H1 (cell line): ENCODE results near the gene VRK2. TPM values are rescaled to one million over a fixed set of nuclear protein-coding genes. Genes with fewer than 3 reads are reported as not detected.

Experiments used
- CTCF ChIA-PET: fragments of 300-600 bp; sonication (Branson Sonifier 250); formaldehyde crosslinking; loops from one replicate; lab custom pipeline; 2021; ENCODE audit not compliant: partially characterized antibody; lab: Charles Lee
- POLR2A ChIA-PET: fragments of 300-600 bp; sonication (Branson Sonifier 250); formaldehyde crosslinking; loops from one replicate; lab custom pipeline; 2021; ENCODE audit warnings: inconsistent platforms; ENCODE audit not compliant: partially characterized antibody; lab: Charles Lee
- DNase-seq, 2 experiments: peaks; one replicate each; pipeline versions ENCODE4 v3.0.0 to v3.0.0-alpha.2; 2010 to 2022; ENCODE audit warnings: low spot score in 2 of 2, low read depth in 1 of 2, mixed read lengths in 1 of 2
- FAIRE-seq: peaks from 2 replicates; lab custom pipeline; 2011; peaks lifted over from hg19 to GRCh38; lab: Jason Lieb, UNC
- H2AFZ ChIP-seq: 2 replicates; pipeline ENCODE4 v1.8.1; 2012; ENCODE audit warnings: low read length, inconsistent platforms
- H2AK5ac ChIP-seq: 2 replicates; pipeline ENCODE4 v1.6.1; 2013; ENCODE audit warnings: low read depth, low read length
- H2BK120ac ChIP-seq: replicated peaks from 2 replicates; pipeline ENCODE3; 2013; ENCODE audit warnings: low read depth, low read length, inconsistent platforms
- H2BK12ac ChIP-seq: 2 replicates; pipeline ENCODE4 v1.6.1; 2013; ENCODE audit warnings: low read depth, low read length
- H2BK15ac ChIP-seq: 2 replicates; pipeline ENCODE4 v1.6.1; 2013; ENCODE audit warnings: low read length
- H2BK20ac ChIP-seq: 2 replicates; pipeline ENCODE4 v1.6.1; 2013; ENCODE audit warnings: low read length
- H2BK5ac ChIP-seq: 2 replicates; pipeline ENCODE4 v1.6.1; 2013; ENCODE audit warnings: low read depth, low read length
- H3K14ac ChIP-seq: 2 replicates; pipeline ENCODE4 v1.6.1; 2013; ENCODE audit warnings: inconsistent platforms; ENCODE audit not compliant: insufficient read length
- H3K18ac ChIP-seq: 2 replicates; pipeline ENCODE4 v1.6.1; 2013; ENCODE audit warnings: low read length; ENCODE audit errors: extremely low read depth
- H3K23ac ChIP-seq: 2 replicates; pipeline ENCODE4 v1.6.1; 2013; ENCODE audit warnings: inconsistent platforms; ENCODE audit not compliant: insufficient read length
- H3K23me2 ChIP-seq: 2 replicates; pipeline ENCODE4 v1.6.1; 2013; ENCODE audit warnings: low read depth, low read length
- H3K27ac ChIP-seq: 2 replicates; pipeline ENCODE4 v1.6.1; 2011; ENCODE audit warnings: low read depth, low read length, inconsistent platforms
- H3K27me3 ChIP-seq, 4 experiments: replicated peaks in 1 of 4; 1 replicate in 1 of 4; 2 replicates in 3 of 4; pipeline versions ENCODE4 v1.6.1 to v1.8.1; 2011 to 2013; ENCODE audit warnings: low read length in 3 of 4, mild to moderate bottlenecking in 3 of 4, inconsistent platforms in 2 of 4, mixed read lengths in 2 of 4, moderate library complexity in 1 of 4; ENCODE audit not compliant: control insufficient read depth in 3 of 4, insufficient read depth in 3 of 4; ENCODE audit errors: extremely low read depth in 1 of 4
- H3K36me3 ChIP-seq, 4 experiments: 2 replicates each; pipeline versions ENCODE4 v1.6.1 to v1.8.1; 2011 to 2013; ENCODE audit warnings: mild to moderate bottlenecking in 4 of 4, low read length in 3 of 4, moderate library complexity in 2 of 4, control low read depth in 1 of 4, inconsistent platforms in 1 of 4; ENCODE audit not compliant: insufficient read depth in 4 of 4, control insufficient read depth in 2 of 4
- H3K4ac ChIP-seq: replicated peaks from 2 replicates; pipeline ENCODE3; 2013; ENCODE audit warnings: low read length, low read depth, mixed read lengths, inconsistent platforms; ENCODE audit not compliant: insufficient read length
- H3K4me1 ChIP-seq, 4 experiments: replicated peaks in 1 of 4; 1 replicate in 1 of 4; 2 replicates in 3 of 4; pipeline versions ENCODE4 v1.6.1 to v1.8.1; 2011 to 2013; ENCODE audit warnings: low read length in 3 of 4, inconsistent platforms in 2 of 4, mixed read lengths in 1 of 4; ENCODE audit not compliant: insufficient read depth in 4 of 4, control insufficient read depth in 3 of 4
- H3K4me2 ChIP-seq, 2 experiments: 2 replicates each; pipeline versions ENCODE4 v1.6.1 to v1.8.1; 2011 to 2013; ENCODE audit warnings: low read depth in 2 of 2, low read length in 2 of 2, control low read depth in 1 of 2, inconsistent platforms in 1 of 2, mild to moderate bottlenecking in 1 of 2; ENCODE audit not compliant: insufficient read depth in 1 of 2
- H3K4me3 ChIP-seq, 4 experiments: fragments of 200-600, 300-600 bp in 1 of 4; sonication (generic), shearing (Covaris generic), sonication (Bioruptor Twin) in 1 of 4; 2 replicates each; pipeline versions ENCODE4 v1.5.1 to v1.8.1; 2011 to 2016; ENCODE audit warnings: low read length in 4 of 4, low read depth in 3 of 4, control low read depth in 2 of 4, inconsistent platforms in 2 of 4, mild to moderate bottlenecking in 2 of 4, mixed read lengths in 1 of 4, moderate library complexity in 1 of 4; ENCODE audit not compliant: insufficient read depth in 2 of 4; ENCODE audit errors: extremely low read depth in 1 of 4
- H3K56ac ChIP-seq: replicated peaks from 2 replicates; pipeline ENCODE3; 2013; ENCODE audit warnings: low read depth, mild to moderate bottlenecking, mixed read lengths, low read length, inconsistent platforms; ENCODE audit not compliant: insufficient read length
- H3K79me1 ChIP-seq: 2 replicates; pipeline ENCODE4 v1.6.1; 2013; ENCODE audit warnings: low read depth, low read length, control low read depth
- H3K79me2 ChIP-seq, 2 experiments: 2 replicates each; pipeline versions ENCODE4 v1.6.1 to v1.8.1; 2012 to 2013; ENCODE audit warnings: low read length in 2 of 2, mild to moderate bottlenecking in 2 of 2, inconsistent platforms in 1 of 2; ENCODE audit not compliant: insufficient read depth in 2 of 2, control insufficient read depth in 1 of 2
- H3K9ac ChIP-seq, 4 experiments: replicated peaks in 1 of 4; 1 replicate in 1 of 4; 2 replicates in 3 of 4; pipeline versions ENCODE4 v1.6.1 to v1.8.1; 2011 to 2013; ENCODE audit warnings: low read depth in 3 of 4, low read length in 3 of 4, control low read depth in 2 of 4, mild to moderate bottlenecking in 2 of 4, moderate library complexity in 2 of 4, inconsistent platforms in 1 of 4; ENCODE audit errors: extremely low read depth in 1 of 4
- H3K9me3 ChIP-seq, 2 experiments: 2 replicates each; pipeline versions ENCODE4 v1.6.1 to v1.8.1; 2012 to 2013; ENCODE audit warnings: mild to moderate bottlenecking in 2 of 2, moderate library complexity in 2 of 2, control low read depth in 1 of 2, inconsistent platforms in 1 of 2, low read depth in 1 of 2, low read length in 1 of 2, mixed read lengths in 1 of 2; ENCODE audit not compliant: insufficient read depth in 2 of 2
- H4K20me1 ChIP-seq, 2 experiments: replicated peaks in 1 of 2; 2 replicates each; pipeline versions ENCODE3 to v1.8.1; 2011 to 2013; ENCODE audit warnings: inconsistent platforms in 2 of 2, low read length in 2 of 2, mild to moderate bottlenecking in 1 of 2; ENCODE audit not compliant: insufficient read depth in 2 of 2, control insufficient read depth in 1 of 2
- H4K5ac ChIP-seq: 2 replicates; pipeline ENCODE4 v1.6.1; 2013; ENCODE audit warnings: low read length, low read depth, mixed read lengths, inconsistent platforms; ENCODE audit not compliant: insufficient read length
- H4K8ac ChIP-seq: 2 replicates; pipeline ENCODE4 v1.8.0; 2013; ENCODE audit warnings: mild to moderate bottlenecking, moderate library complexity, low read length, inconsistent platforms; ENCODE audit not compliant: insufficient read depth; ENCODE audit errors: extremely low read depth
- H4K91ac ChIP-seq: replicated peaks from 2 replicates; pipeline ENCODE3; 2013; ENCODE audit warnings: low read length, mixed read lengths, inconsistent platforms; ENCODE audit not compliant: insufficient read length
- CBX5 ChIP-seq: fragments of 300-800, 300-1000 bp; sonication (generic); IDR thresholded peaks from 2 replicates; pipeline ENCODE4 v1.7.1; 2016; ENCODE audit warnings: antibody characterized with exemption, low read length, low read depth
- CHD2 ChIP-seq: IDR thresholded peaks from 2 replicates; pipeline ENCODE4 v1.6.1; 2012; ENCODE audit warnings: low read length, improper control_type of control experiment
- CTBP2 ChIP-seq: IDR thresholded peaks from 2 replicates; pipeline ENCODE4 v1.7.0; 2011; ENCODE audit warnings: borderline replicate concordance, mild to moderate bottlenecking, moderate library complexity, mixed read lengths, low read length; ENCODE audit not compliant: insufficient read depth, insufficient read length
- HDAC6 ChIP-seq: IDR thresholded peaks from one replicate; pipeline ENCODE4 v1.7.1; 2012; ENCODE audit warnings: low read depth, mild to moderate bottlenecking, inconsistent platforms, low read length, moderate library complexity
- NANOG ChIP-seq: IDR thresholded peaks from 2 replicates; pipeline ENCODE4 v1.6.1; 2011; ENCODE audit warnings: low read length, low read depth, mild to moderate bottlenecking, inconsistent platforms; ENCODE audit not compliant: insufficient read depth, poor library complexity, severe bottlenecking
- POLR2A ChIP-seq, 2 experiments: IDR thresholded peaks; 1 replicate in 1 of 2; 2 replicates in 1 of 2; pipeline ENCODE4 v1.6.1; 2011; ENCODE audit warnings: low read depth in 2 of 2, low read length in 2 of 2, mild to moderate bottlenecking in 2 of 2; ENCODE audit errors: control extremely low read depth in 1 of 2
- SRF ChIP-seq: IDR thresholded peaks from 2 replicates; pipeline ENCODE4 v1.6.1; 2011; ENCODE audit warnings: mild to moderate bottlenecking, low read depth, low read length, moderate library complexity
- TAF1 ChIP-seq: IDR thresholded peaks from 2 replicates; pipeline ENCODE4 v1.6.1; 2011; ENCODE audit warnings: mild to moderate bottlenecking, low read depth, low read length
- TAF7 ChIP-seq: optimal IDR thresholded peaks from 2 replicates; pipeline ENCODE3; 2011; ENCODE audit warnings: low read depth, mild to moderate bottlenecking, inconsistent platforms, low read length, moderate library complexity, borderline replicate concordance
- YY1 ChIP-seq: IDR thresholded peaks from 2 replicates; pipeline ENCODE4 v1.6.1; 2011; ENCODE audit warnings: low read depth, mild to moderate bottlenecking, low read length
- polyA plus RNA-seq, 7 experiments: library from polyadenylated mRNA; depleted of rRNA in 3 of 7; stranded (reverse) in 5 of 7; unstranded in 2 of 7; fragments of >200 nt in 5 of 7; fragments of 200-250 nt in 2 of 7; gene quantifications; 1 replicate in 5 of 7; 2 replicates in 1 of 7; 4 replicates in 1 of 7; pipeline versions ENCODE4 v1.2.1 to v1.2.3, GENCODE V29; 2011 to 2013; ENCODE audit warnings: missing spikeins in 2 of 7, mixed read lengths in 2 of 7
- total RNA-seq: library from RNA; stranded (reverse); fragmentation: NEBNext Ultra II Directional; extraction: Animal tissue kit (Norgen Biotek cat#: 25700); gene quantifications from 2 replicates; pipeline ENCODE4 v1.2.1, GENCODE V29; 2021

The VRK2 gene
- total and polyA plus RNA-seq, 2 of the 8 experiments (the other 6 are each of a cell fraction or from before 2014, with no cell fraction given), result 7.6 to 27.8 TPM

- Histone ChIP-seq H2BK15ac (no peak overlapping the region), H3K56ac (no peak overlapping the region), H3K18ac (no peak overlapping the region), H3K27me3 (no peaks in the 10 kb centered on the region), H2BK5ac (no peak overlapping the region), H4K91ac (no peak overlapping the region), H2BK120ac (no peak overlapping the region), H4K5ac (no peak overlapping the region), H2BK12ac (no peak overlapping the region), H4K8ac (no peak overlapping the region), H4K20me1 (no peaks in the 10 kb centered on the region), H3K9ac (no peak overlapping the region), H3K23me2 (no peaks in the 10 kb centered on the region), H3K79me2 (peaks cover 0 to 16% of the 10 kb centered on the region in 2 experiments; a peak in 1 of 4 replicates), H3K4me1 (peaks cover 7 to 14% (median 10%) of the 10 kb centered on the region in 4 experiments), H3K36me3 (peaks cover 0 to 44% (median 8%) of the 10 kb centered on the region in 4 experiments; a peak in 4 of 8 replicates), H3K79me1 (no peaks in the 10 kb centered on the region), H3K9me3 (no peaks in the 10 kb centered on the region), H3K27ac (no peak overlapping the region), H3K23ac (no peak overlapping the region), H2AFZ (no peak overlapping the region), H3K4me2 (no peak overlapping the region)
- POLR2A ChIA-PET, result no interaction called here
- CTCF ChIA-PET, result no interaction called here
- no peak for FAIRE-seq
- no peak for DNase-seq
- TF ChIP-seq TAF7, result no peak
- no peak for TF ChIP-seq CHD2
- TF ChIP-seq CBX5, result no peak
- no peak for TF ChIP-seq CTBP2
- no peak for TF ChIP-seq SRF
- no peak for TF ChIP-seq YY1
- no peak for TF ChIP-seq TAF1
- TF ChIP-seq POLR2A (IDR thresholded peaks at IDR 0.05; ENCODE audit: control extremely low read depth in 1 of 2, low read depth in 2 of 2, low read length in 2 of 2), result no peak
- TF ChIP-seq NANOG, result no peak
- TF ChIP-seq HDAC6, result no peak
- TF ChIP-seq, all 59 proteins: peak for 0
- no peak overlapping the region for H3K4me3 ChIP-seq
- H3K14ac ChIP-seq, result no peak overlapping the region
- no peak overlapping the region for H3K4ac ChIP-seq
- H2AK5ac ChIP-seq, result no peak overlapping the region
- H2BK20ac ChIP-seq, result no peak overlapping the region
Measured at GRCh38 chr2:58203018-58203417, 156.4 kb downstream of the VRK2 start.
